Mesendoderm (in vitro differentiated cells): ENCODE results near the gene NAA25.
A peak's percentile ranks its signal among the peaks of the same experiment; 100 is the strongest.
"Not testable (repeated sequence)": the region's sequence is repeated elsewhere in the genome, so short reads cannot be mapped to it uniquely, and the experiment has no call there.

Experiments used
- DNase-seq: peaks from one replicate; pipeline ENCODE4 v3.0.0; 2013
- H2AK5ac ChIP-seq: 2 replicates; pipeline ENCODE4 v1.6.1; 2013; ENCODE audit warnings: low read length, inconsistent platforms
- H2BK120ac ChIP-seq: 2 replicates; pipeline ENCODE4 v1.6.1; 2013; ENCODE audit warnings: low read depth, mild to moderate bottlenecking, low read length, moderate library complexity, mixed read lengths
- H2BK15ac ChIP-seq: replicated peaks from 2 replicates; pipeline ENCODE4 v1.6.1; 2013; ENCODE audit warnings: low read depth, mild to moderate bottlenecking, moderate library complexity
- H2BK5ac ChIP-seq: 2 replicates; pipeline ENCODE4 v1.6.1; 2013; ENCODE audit warnings: low read length, inconsistent platforms
- H3K18ac ChIP-seq: 2 replicates; pipeline ENCODE4 v1.6.1; 2013; ENCODE audit warnings: mild to moderate bottlenecking, low read length, mixed read lengths
- H3K23ac ChIP-seq: one replicate; pipeline ENCODE4 v1.6.1; 2013; ENCODE audit warnings: low read length
- H3K27ac ChIP-seq: 2 replicates; pipeline ENCODE4 v1.5.1; 2013; ENCODE audit warnings: low read depth, mild to moderate bottlenecking, inconsistent platforms, low read length, moderate library complexity
- H3K27me3 ChIP-seq: 2 replicates; pipeline ENCODE4 v1.6.1; 2013; ENCODE audit warnings: low read length, control low read depth, mild to moderate bottlenecking, inconsistent platforms; ENCODE audit not compliant: insufficient read depth, poor library complexity
- H3K36me3 ChIP-seq: 2 replicates; pipeline ENCODE4 v1.6.1; 2013; ENCODE audit warnings: low read length, inconsistent platforms; ENCODE audit not compliant: control insufficient read depth, insufficient read depth
- H3K4ac ChIP-seq: one replicate; pipeline ENCODE4 v1.6.1; 2013; ENCODE audit warnings: low read depth, mild to moderate bottlenecking, low read length, moderate library complexity
- H3K4me1 ChIP-seq: 2 replicates; pipeline ENCODE4 v1.6.1; 2013; ENCODE audit warnings: low read depth, low read length, inconsistent platforms; ENCODE audit not compliant: control insufficient read depth
- H3K4me2 ChIP-seq: 2 replicates; pipeline ENCODE4 v1.6.1; 2013; ENCODE audit warnings: low read length
- H3K4me3 ChIP-seq: 2 replicates; pipeline ENCODE4 v1.5.1; 2013; ENCODE audit warnings: mild to moderate bottlenecking, low read length
- H3K56ac ChIP-seq: one replicate; pipeline ENCODE4 v1.6.1; 2013; ENCODE audit warnings: low read length
- H3K79me1 ChIP-seq: 2 replicates; pipeline ENCODE4 v1.6.1; 2013; ENCODE audit warnings: low read length, inconsistent platforms
- H3K79me2 ChIP-seq: 2 replicates; pipeline ENCODE4 v1.6.1; 2013; ENCODE audit warnings: mild to moderate bottlenecking, low read length; ENCODE audit not compliant: control insufficient read depth, insufficient read depth
- H3K9ac ChIP-seq: 2 replicates; pipeline ENCODE4 v1.6.1; 2013; ENCODE audit warnings: low read length, inconsistent platforms
- H4K5ac ChIP-seq: one replicate; pipeline ENCODE4 v1.6.1; 2013; ENCODE audit warnings: low read length
- H4K8ac ChIP-seq: one replicate; pipeline ENCODE4 v1.6.1; 2013; ENCODE audit warnings: low read depth, mild to moderate bottlenecking, control low read depth, low read length, moderate library complexity
- WGBS: extraction: QIAGEN DNeasy Blood & Tissue Kit; methylation state at CpG from one replicate; pipeline ENCODE4 v1.1.7; 2013; ENCODE audit warnings: low lambda C conversion rate, missing lambda C conversion rate; ENCODE audit not compliant: insufficient coverage; ENCODE audit errors: extremely low coverage; 5-methylcytosine and 5-hydroxymethylcytosine counted together

The NAA25 gene

GRCh38 chr12:112012775-112013600 lies 95.6 kb downstream of the NAA25 start, which contains the start of the genes ERP29 and TMEM116:
ERP29 (plus strand) TSS chr12:112013426; CDS start chr12:112013466, 40 bp downstream.
TMEM116 (minus strand) TSS chr12:112013165; CDS start chr12:112005270, 7,895 bp downstream.
- Histone ChIP-seq H3K79me1 (peaks cover 18% of the 10 kb centered on the region), H2BK120ac (no peak within 1 kb of the TSS), H2BK5ac (peak within 1 kb of the TSS; percentile 93), H3K4ac (peak within 1 kb of the TSS; percentile 93), H3K56ac (peak within 1 kb of the TSS; percentile 100), H3K79me2 (peaks cover 36% of the 10 kb centered on the region), H3K4me2 (peak within 1 kb of the TSS; percentile 97), H3K27ac (peak within 1 kb of the TSS; percentile 92), H3K9ac (peak within 1 kb of the TSS; percentile 99), H4K5ac (peak within 1 kb of the TSS; percentile 95), H2AK5ac (no peak within 1 kb of the TSS), H3K4me3 (peak within 1 kb of the TSS; percentile 96), H2BK15ac (no peak within 1 kb of the TSS), H3K36me3 (no peaks in the 10 kb centered on the region), H3K27me3 (no peaks in the 10 kb centered on the region), H3K4me1 (peaks cover 2% of the 10 kb centered on the region), H3K23ac (peak within 1 kb of the TSS; percentile 95), H4K8ac (no peak within 1 kb of the TSS), H3K18ac (peak within 1 kb of the TSS; percentile 65)
- no CpG with 5 or more reads among the region's 67 CpGs for WGBS
- DNase-seq, result peak; percentile 99

GRCh38 chr12:112011685-112012084 lies 96.9 kb downstream of the NAA25 start:
- DNase-seq, result no peak
- H3K27me3 ChIP-seq, result no peaks in the 10 kb centered on the region
- H3K79me1 ChIP-seq, result peaks cover 18% of the 10 kb centered on the region
- H3K4me2 ChIP-seq, result peak overlapping the region; percentile 97
- peak overlapping the region; percentile 99 for H3K9ac ChIP-seq
- no peak overlapping the region for H2BK15ac ChIP-seq
- no peak overlapping the region for H4K5ac ChIP-seq
- H3K36me3 ChIP-seq, result no peaks in the 10 kb centered on the region
- H3K23ac ChIP-seq, result no peak overlapping the region
- no peak overlapping the region for H3K18ac ChIP-seq
- H2BK120ac ChIP-seq, result no peak overlapping the region
- H4K8ac ChIP-seq, result no peak overlapping the region
- H2BK5ac ChIP-seq, result no peak overlapping the region
- peaks cover 2% of the 10 kb centered on the region for H3K4me1 ChIP-seq
- H3K4ac ChIP-seq, result no peak overlapping the region
- H3K79me2 ChIP-seq, result peaks cover 29% of the 10 kb centered on the region
- WGBS, result no CpG with 5 or more reads among the region's 8 CpGs
- no peak overlapping the region for H3K4me3 ChIP-seq
- H3K27ac ChIP-seq, result no peak overlapping the region
- H2AK5ac ChIP-seq, result no peak overlapping the region
- H3K56ac ChIP-seq, result peak overlapping the region; percentile 100

- Histone ChIP-seq H3K4ac (no peak overlapping the region), H3K18ac (no peak overlapping the region), H2AK5ac (no peak overlapping the region), H4K5ac (no peak overlapping the region), H3K56ac (no peak overlapping the region), H3K79me1 (peaks cover 14% of the 10 kb centered on the region), H2BK5ac (no peak overlapping the region), H3K23ac (no peak overlapping the region), H3K4me3 (no peak overlapping the region), H3K79me2 (peaks cover 20% of the 10 kb centered on the region), H3K27ac (no peak overlapping the region), H3K36me3 (no peaks in the 10 kb centered on the region), H2BK15ac (no peak overlapping the region), H3K4me2 (no peak overlapping the region), H3K9ac (no peak overlapping the region), H3K4me1 (peaks cover 2% of the 10 kb centered on the region), H4K8ac (no peak overlapping the region), H3K27me3 (no peaks in the 10 kb centered on the region), H2BK120ac (no peak overlapping the region)
- DNase-seq, result no peak
- no CpG with 5 or more reads among the region's 8 CpGs for WGBS
Measured at GRCh38 chr12:112010415-112011344, 97.9 kb downstream of the NAA25 start.

- WGBS, result no CpG with 5 or more reads among the region's 3 CpGs
- H3K9ac ChIP-seq, result not testable (repeated sequence)
Measured at GRCh38 chr12:112009596-112009995, 99.0 kb downstream of the NAA25 start.

GRCh38 chr12:112008918-112009317 lies 99.7 kb downstream of the NAA25 start:
- Histone ChIP-seq H3K27me3 (no peaks in the 10 kb centered on the region), H3K4ac (no peak overlapping the region), H3K23ac (no peak overlapping the region), H3K4me2 (no peak overlapping the region), H4K8ac (no peak overlapping the region), H3K36me3 (no peaks in the 10 kb centered on the region), H3K27ac (no peak overlapping the region), H4K5ac (no peak overlapping the region), H2BK15ac (no peak overlapping the region), H2BK120ac (no peak overlapping the region), H3K4me1 (peaks cover 2% of the 10 kb centered on the region), H3K4me3 (no peak overlapping the region), H2AK5ac (no peak overlapping the region), H3K56ac (no peak overlapping the region), H3K18ac (no peak overlapping the region), H3K9ac (no peak overlapping the region), H3K79me1 (peaks cover 7% of the 10 kb centered on the region), H3K79me2 (peaks cover 5% of the 10 kb centered on the region), H2BK5ac (no peak overlapping the region)
- WGBS, result no CpG with 5 or more reads among the region's 3 CpGs
- no peak for DNase-seq

More at GRCh38 chr12:112009596-112009995, 99.0 kb downstream of the NAA25 start:
- not testable (repeated sequence) for H3K18ac ChIP-seq, H2AK5ac ChIP-seq, H3K23ac ChIP-seq, H3K4ac ChIP-seq, H2BK15ac ChIP-seq, H3K56ac ChIP-seq, H4K8ac ChIP-seq, H3K4me3 ChIP-seq, H3K36me3 ChIP-seq, H3K4me1 ChIP-seq, DNase-seq, H4K5ac ChIP-seq, H3K27ac ChIP-seq, H3K27me3 ChIP-seq, H2BK120ac ChIP-seq, H2BK5ac ChIP-seq, H3K4me2 ChIP-seq
- peaks cover 11% of the 10 kb centered on the region for H3K79me1 ChIP-seq
- peaks cover 11% of the 10 kb centered on the region for H3K79me2 ChIP-seq
